ENCODE data around the gene LPAR2. TPM values are rescaled to one million over a fixed set of nuclear protein-coding genes. Genes with fewer than 3 reads are reported as not detected.

Gene LPAR2
- total RNA-seq, 1 donor from 2014 or later: 34.1 TPM

DNA sequence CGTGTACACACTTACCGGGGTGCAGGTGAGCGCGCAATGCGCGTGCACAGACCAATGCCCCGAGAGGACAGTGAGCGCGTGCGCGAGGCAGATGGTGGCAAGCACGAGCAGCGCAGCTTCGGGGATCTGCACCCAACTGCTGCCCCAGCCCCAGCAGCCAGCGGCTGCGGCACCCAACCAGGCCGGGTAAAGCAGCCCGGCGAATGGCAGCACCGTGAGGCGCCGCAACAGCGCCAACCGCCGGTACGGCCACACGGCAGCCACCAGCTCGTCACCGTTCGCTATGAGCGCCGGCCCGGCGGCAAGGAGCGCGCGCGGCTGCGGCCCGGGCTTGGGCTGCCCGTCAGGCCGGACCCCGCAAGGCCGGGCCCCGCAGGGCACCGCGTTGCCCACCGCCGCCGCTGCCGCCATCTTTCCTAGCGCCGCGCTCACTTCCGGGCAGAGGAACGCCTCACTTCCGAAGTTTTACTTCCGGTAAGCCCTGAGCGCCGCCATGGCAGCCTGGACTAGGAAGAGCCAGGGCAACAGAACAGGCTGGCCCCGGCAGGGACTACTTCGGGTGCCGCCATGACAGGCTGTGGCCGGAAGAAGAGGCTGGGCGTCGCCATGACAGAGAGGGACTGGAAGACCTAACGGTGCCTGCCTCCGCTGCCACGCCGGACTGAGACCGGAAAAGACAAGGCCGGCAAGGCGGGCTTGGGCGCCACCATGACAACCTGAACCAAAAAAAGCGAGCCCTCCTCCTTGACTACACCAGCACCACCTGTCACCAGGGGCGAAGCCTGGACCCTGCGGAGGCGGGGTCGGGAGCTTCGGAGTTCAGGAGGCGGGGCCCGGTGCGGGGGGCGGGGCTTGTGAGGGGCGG, 35.5 kb upstream of the LPAR2 start, which contains the start of gene ATP13A1:
Gene ATP13A1 (minus strand): TSS at position 421 of the 865 bp plus-strand sequence. CDS start 10 bp downstream, at position 411.
- peak within 1 kb of the TSS; percentile 95 for H3K4me3 ChIP-seq (ENCODE audit: low read depth, low read length)
- TF ChIP-seq, protein P1, sequence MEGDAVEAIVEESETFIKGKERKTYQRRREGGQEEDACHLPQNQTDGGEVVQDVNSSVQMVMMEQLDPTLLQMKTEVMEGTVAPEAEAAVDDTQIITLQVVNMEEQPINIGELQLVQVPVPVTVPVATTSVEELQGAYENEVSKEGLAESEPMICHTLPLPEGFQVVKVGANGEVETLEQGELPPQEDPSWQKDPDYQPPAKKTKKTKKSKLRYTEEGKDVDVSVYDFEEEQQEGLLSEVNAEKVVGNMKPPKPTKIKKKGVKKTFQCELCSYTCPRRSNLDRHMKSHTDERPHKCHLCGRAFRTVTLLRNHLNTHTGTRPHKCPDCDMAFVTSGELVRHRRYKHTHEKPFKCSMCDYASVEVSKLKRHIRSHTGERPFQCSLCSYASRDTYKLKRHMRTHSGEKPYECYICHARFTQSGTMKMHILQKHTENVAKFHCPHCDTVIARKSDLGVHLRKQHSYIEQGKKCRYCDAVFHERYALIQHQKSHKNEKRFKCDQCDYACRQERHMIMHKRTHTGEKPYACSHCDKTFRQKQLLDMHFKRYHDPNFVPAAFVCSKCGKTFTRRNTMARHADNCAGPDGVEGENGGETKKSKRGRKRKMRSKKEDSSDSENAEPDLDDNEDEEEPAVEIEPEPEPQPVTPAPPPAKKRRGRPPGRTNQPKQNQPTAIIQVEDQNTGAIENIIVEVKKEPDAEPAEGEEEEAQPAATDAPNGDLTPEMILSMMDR (conservative IDR thresholded peaks at IDR 0.05; ENCODE audit: low read depth, low read length): no peak
- DNase-seq (ENCODE audit: low read depth): peak; percentile 61

DNA sequence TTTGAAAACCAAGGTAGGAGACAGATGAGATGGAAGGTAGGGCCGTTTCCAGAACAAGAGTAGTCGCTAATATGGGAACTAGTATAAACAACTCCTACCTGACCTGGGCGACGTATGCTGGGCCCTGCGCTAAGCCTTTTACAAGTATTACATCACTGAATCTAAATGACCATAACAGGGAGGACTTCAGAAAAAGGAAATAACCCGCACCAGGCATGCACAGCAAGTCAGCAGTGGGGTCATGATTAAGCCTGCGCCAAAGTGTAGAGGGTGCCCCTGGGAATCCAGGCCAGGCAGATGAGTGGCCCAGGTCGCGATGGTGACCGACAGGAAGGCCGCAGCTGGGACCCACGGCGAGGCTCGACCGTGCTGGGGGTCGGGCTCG, 34.8 kb upstream of the LPAR2 start:
- DNase-seq (ENCODE audit: low read depth): no peak
- H3K4me3 ChIP-seq (ENCODE audit: low read depth, low read length): peak overlapping the region; percentile 95
- TF ChIP-seq, protein P1 (conservative IDR thresholded peaks at IDR 0.05; ENCODE audit: low read depth, low read length): no peak

DNA sequence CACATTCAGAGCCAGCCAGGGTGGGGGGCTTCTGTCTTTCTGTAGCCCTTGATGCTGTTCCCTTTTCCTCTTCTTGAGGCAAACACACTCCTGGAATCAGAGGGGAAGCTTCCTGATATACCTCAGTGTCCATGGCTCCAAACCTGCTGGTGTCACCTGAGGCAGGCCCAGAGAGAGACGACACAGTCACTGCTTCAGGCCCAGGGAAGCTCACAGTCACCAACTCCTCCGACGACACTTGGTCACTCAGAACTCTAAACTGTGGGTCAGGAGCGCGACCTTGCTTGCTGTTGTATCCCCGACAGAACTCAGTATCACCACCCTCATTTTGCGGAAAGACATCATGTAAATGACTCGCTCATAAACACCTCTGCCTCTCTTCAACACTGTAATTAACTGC, 34.3 kb upstream of the LPAR2 start:
- no peak for DNase-seq (ENCODE audit: low read depth)
- peak overlapping the region; percentile 95 for H3K4me3 ChIP-seq (ENCODE audit: low read depth, low read length)

DNA sequence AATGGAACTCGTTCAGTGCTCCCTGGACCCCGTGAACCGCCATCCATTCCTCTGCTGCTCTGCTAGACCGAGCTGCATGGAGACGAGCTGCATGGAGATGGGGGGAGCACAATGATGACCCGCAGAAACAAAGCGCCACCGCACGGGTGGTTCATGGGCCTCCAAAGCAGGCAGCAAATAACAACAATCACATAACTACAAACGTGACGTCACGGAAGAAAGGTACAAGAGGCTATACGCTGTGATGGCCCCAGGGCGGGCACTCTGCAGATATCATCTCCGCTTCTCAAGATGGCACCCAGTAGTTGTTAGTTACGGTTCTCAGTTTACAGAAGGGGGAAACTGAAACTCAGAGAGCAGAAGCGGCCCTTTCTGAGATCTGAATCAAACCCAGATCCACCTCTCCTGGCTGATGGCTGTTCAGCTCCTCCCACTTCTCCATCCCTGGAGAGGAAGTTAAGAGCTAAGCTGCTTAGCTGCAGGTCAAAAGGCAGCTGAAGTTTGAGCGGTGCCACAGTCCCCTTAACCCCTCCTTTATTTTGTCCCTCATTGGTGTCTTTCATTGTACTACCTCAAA, 33.7 kb upstream of the LPAR2 start:
- H3K4me3 ChIP-seq (ENCODE audit: low read depth, low read length): peak overlapping the region; percentile 95
- DNase-seq (ENCODE audit: low read depth): no peak
- TF ChIP-seq, protein P1 (conservative IDR thresholded peaks at IDR 0.05; ENCODE audit: low read depth, low read length): no peak

More for the DNA sequence above, 34.3 kb upstream of the LPAR2 start:
- TF ChIP-seq, protein P1 (conservative IDR thresholded peaks at IDR 0.05; ENCODE audit: low read depth, low read length): no peak

DNA sequence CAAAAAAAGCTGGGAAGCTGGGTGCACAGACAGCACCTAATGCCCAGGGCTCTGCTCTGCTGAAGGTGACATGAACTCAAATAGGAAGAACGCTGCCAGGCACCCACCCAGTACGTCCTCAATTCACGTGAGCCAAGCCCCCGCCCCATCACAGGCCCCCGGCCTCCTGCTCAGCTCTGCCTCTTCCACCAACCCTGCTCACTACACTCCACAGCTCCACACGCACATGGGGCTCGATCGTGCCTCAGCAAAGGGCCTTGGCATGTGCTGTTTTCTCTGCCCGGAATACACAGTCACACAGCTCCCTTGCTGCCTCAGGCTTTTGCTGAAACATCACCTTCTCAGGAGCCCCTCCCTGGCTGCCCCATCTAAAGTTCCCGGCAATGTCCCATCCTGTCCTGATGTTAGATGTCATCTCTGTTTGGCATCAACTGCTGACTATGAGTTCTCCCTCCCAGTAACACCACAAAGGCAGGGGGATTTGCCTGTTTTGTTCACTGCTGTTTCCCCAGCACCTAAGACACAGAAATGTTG, 33.2 kb upstream of the LPAR2 start:
- no peak for DNase-seq (ENCODE audit: low read depth)
- TF ChIP-seq, protein P1 (conservative IDR thresholded peaks at IDR 0.05; ENCODE audit: low read depth, low read length): no peak

DNA sequence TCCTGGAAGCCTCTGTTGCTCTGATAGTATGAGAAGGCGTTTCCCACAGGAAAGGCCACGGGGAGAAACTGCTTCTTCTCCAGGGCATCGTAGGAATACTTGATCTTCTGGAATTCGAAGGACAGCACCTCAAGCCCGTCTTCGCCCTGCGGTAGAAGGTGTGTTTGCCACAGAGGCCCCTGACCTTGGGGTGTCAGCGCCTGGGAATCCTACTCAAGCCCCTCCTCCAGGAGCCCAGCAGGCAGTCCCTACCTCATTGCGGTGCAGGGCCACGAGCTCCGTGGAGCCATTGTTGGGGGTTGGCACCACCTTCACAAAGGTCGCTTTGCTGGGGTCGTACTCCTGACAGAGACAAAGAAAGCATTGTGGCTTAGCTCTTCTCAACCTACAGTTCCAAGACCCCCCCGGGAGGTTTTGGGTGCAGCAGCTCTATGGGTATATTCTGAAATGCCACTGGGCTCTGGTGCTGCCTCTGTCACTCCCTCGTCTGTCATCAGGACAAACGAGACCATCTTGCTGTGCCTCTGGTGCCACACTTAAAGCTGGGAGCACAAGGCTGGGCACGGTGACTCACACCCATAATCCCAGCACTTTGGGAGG, 31.7 kb upstream of the LPAR2 start:
- TF ChIP-seq, protein P1 (conservative IDR thresholded peaks at IDR 0.05; ENCODE audit: low read depth, low read length): no peak
- H3K4me3 ChIP-seq (ENCODE audit: low read depth, low read length): no peak overlapping the region
- no peak for DNase-seq (ENCODE audit: low read depth)

More for the DNA sequence above, 33.2 kb upstream of the LPAR2 start:
- H3K4me3 ChIP-seq (ENCODE audit: low read depth, low read length): no peak overlapping the region
